Psoas muscle (tissue), 8 donors: ENCODE data around the gene HSD11B2. TPM values are rescaled to one million over a fixed set of nuclear protein-coding genes. Genes with fewer than 3 reads are reported as not detected.

ENCODE experiments used
- ATAC-seq, 4 donors: fragments of 200-7000 bp; cut with Tn5 transposase; one replicate each; pipeline ENCODE4 v1.9.1; 2020; ENCODE audit warnings: moderate library complexity in 3 of 4, mild to moderate bottlenecking in 2 of 4
- DNase-seq, 2 donors: peaks; one replicate each; pipeline ENCODE4 v3.0.0-alpha.2; 2020
- H3K27ac ChIP-seq: fragments of 200-600 bp; one replicate; pipeline ENCODE4 v1.8.0; 2022
- H3K27me3 ChIP-seq, 3 donors: fragments of 200-600 bp in 1 of 3; one replicate each; pipeline versions ENCODE4 v1.6.1 to v1.8.0; 2013 to 2022; ENCODE audit warnings: low read length in 2 of 3, mild to moderate bottlenecking in 2 of 3, moderate library complexity in 1 of 3; ENCODE audit not compliant: insufficient read depth in 3 of 3
- H3K36me3 ChIP-seq, 2 donors: fragments of 200-600 bp in 1 of 2; one replicate each; pipeline versions ENCODE4 v1.6.1 to v1.8.0; 2013 to 2022; ENCODE audit warnings: low read depth in 1 of 2, mild to moderate bottlenecking in 1 of 2, moderate library complexity in 1 of 2; ENCODE audit not compliant: insufficient read depth in 1 of 2
- H3K4me1 ChIP-seq: fragments of 200-600 bp; one replicate; pipeline ENCODE4 v1.8.0; 2022
- H3K4me3 ChIP-seq: fragments of 200-600 bp; one replicate; pipeline ENCODE4 v1.8.0; 2022; ENCODE audit warnings: mild to moderate bottlenecking
- H3K9me3 ChIP-seq: fragments of 200-600 bp; one replicate; pipeline ENCODE4 v1.8.0; 2022
- CTCF ChIP-seq: fragments of 200-600 bp; IDR thresholded peaks from one replicate; pipeline ENCODE4 v1.8.0; 2022; ENCODE audit warnings: antibody characterized with exemption
- WGBS, 3 donors: extraction: QIAGEN DNeasy Blood & Tissue Kit; methylation state at CpG; one replicate each; pipeline versions ENCODE4 v1.1.6 to v1.1.7; 2013; 5-methylcytosine and 5-hydroxymethylcytosine counted together
- intact Hi-C, 2 donors: fragments of 100-400 bp; cut with DNase I; formaldehyde crosslinking; loops; one replicate each; pipeline versions ENCODE4 v1.11.0 to v1.14.2; 2022
- polyA plus RNA-seq, 3 donors: library from polyadenylated mRNA; stranded (reverse); fragments of 200-250 nt; gene quantifications; one replicate each; pipeline ENCODE4 v1.2.3, GENCODE V29; 2013
- total RNA-seq, 4 donors: library from RNA; stranded (reverse); fragmentation: NEBNext Ultra II Directional in 2 of 4; extraction: Animal tissue kit (Norgen Biotek cat#: 25700) in 2 of 4; gene quantifications; one replicate each; pipeline versions ENCODE4 v1.2.1 to v1.2.4, GENCODE V29; 2021 to 2023
- donor health status: healthy with polysubstance abuse.
- donor health status: DM: no; HTN: no; CAD: no; lungs with moderate emphysema.
- donor health status: Bipolar disorder and iron deficiency.
- donor health status: healthy.
- donor health status: DM: yes; HTN: yes; CAD: no.
- donor health status: DM: no; HTN: no; CAD: no.
- donor health status: DM: no; HTN: no; CAD: no.
- donor health status: DM: yes; HTN: yes; CAD: no.

HSD11B2 gene
- total and polyA plus RNA-seq, 7 donors = 0.11 to 0.71 (median 0.27) TPM

GRCh38 chr16:67436640-67437193 lies 5.8 kb downstream of the HSD11B2 start:
- Histone ChIP-seq H3K4me3 (no peak overlapping the region), H3K9me3 (no peaks in the 10 kb centered on the region), H3K4me1 (peaks cover 6% of the 10 kb centered on the region), H3K27me3 (no peaks in the 10 kb centered on the region), H3K36me3 (peaks cover 0 to 39% of the 10 kb centered on the region in 2 donors), H3K27ac (no peak overlapping the region)
- WGBS, 3 donors = 97% methylated on average over 23 of the region's 23 CpGs
- intact Hi-C loops = no loop called here
- ATAC-seq (no peak), DNase-seq (no peak)
- TF ChIP-seq CTCF = no peak

- ATAC-seq (no peak), DNase-seq (no peak)
- peaks cover 13% of the 10 kb centered on the region for H3K4me1 ChIP-seq
- intact Hi-C loops = no loop called here
- no peak for TF ChIP-seq CTCF
- H3K9me3 ChIP-seq = no peaks in the 10 kb centered on the region
- 92 to 95% (median 94%) methylated on average over 4 of the region's 4 CpGs for WGBS, 3 donors
- H3K27ac ChIP-seq = no peak overlapping the region
- H3K4me3 ChIP-seq = no peak overlapping the region
- H3K27me3 ChIP-seq = no peaks in the 10 kb centered on the region
- peaks cover 0 to 39% of the 10 kb centered on the region in 2 donors for H3K36me3 ChIP-seq
Observed at GRCh38 chr16:67437513-67437912, 6.6 kb downstream of the HSD11B2 start.

- 95 to 97% (median 96%) methylated on average over 20 of the region's 20 CpGs for WGBS, 3 donors
- ATAC-seq (no peak), DNase-seq (no peak)
- H3K36me3 ChIP-seq = peaks cover 0 to 39% of the 10 kb centered on the region in 2 donors
- H3K27me3 ChIP-seq = no peaks in the 10 kb centered on the region
- no peak overlapping the region for H3K27ac ChIP-seq
- no peak for TF ChIP-seq CTCF
- intact Hi-C loops = no loop called here
- no peak overlapping the region for H3K4me3 ChIP-seq
- no peaks in the 10 kb centered on the region for H3K9me3 ChIP-seq
- peaks cover 21% of the 10 kb centered on the region for H3K4me1 ChIP-seq
Observed at GRCh38 chr16:67438098-67438791, 7.3 kb downstream of the HSD11B2 start.

GRCh38 chr16:67438824-67439393 lies 8.0 kb downstream of the HSD11B2 start:
- Histone ChIP-seq H3K27me3 (no peaks in the 10 kb centered on the region), H3K36me3 (peaks cover 0 to 39% of the 10 kb centered on the region in 2 donors), H3K4me3 (no peak overlapping the region), H3K9me3 (no peaks in the 10 kb centered on the region), H3K4me1 (peaks cover 27% of the 10 kb centered on the region), H3K27ac (no peak overlapping the region)
- ATAC-seq (no peak), DNase-seq (no peak)
- TF ChIP-seq CTCF = no peak
- intact Hi-C loops = no loop called here
- whole genome bisulfite sequencing, 3 donors = 94 to 97% (median 95%) methylated on average over 19 of the region's 19 CpGs
